ENCODE measurements around the gene LRRC19.

- TF ChIP-seq, protein P1, sequence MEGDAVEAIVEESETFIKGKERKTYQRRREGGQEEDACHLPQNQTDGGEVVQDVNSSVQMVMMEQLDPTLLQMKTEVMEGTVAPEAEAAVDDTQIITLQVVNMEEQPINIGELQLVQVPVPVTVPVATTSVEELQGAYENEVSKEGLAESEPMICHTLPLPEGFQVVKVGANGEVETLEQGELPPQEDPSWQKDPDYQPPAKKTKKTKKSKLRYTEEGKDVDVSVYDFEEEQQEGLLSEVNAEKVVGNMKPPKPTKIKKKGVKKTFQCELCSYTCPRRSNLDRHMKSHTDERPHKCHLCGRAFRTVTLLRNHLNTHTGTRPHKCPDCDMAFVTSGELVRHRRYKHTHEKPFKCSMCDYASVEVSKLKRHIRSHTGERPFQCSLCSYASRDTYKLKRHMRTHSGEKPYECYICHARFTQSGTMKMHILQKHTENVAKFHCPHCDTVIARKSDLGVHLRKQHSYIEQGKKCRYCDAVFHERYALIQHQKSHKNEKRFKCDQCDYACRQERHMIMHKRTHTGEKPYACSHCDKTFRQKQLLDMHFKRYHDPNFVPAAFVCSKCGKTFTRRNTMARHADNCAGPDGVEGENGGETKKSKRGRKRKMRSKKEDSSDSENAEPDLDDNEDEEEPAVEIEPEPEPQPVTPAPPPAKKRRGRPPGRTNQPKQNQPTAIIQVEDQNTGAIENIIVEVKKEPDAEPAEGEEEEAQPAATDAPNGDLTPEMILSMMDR (IDR thresholded peaks at IDR 0.05; ENCODE audit: borderline replicate concordance, extremely low read depth, low read length, poor library complexity, severe bottlenecking), result no peak
- TF ChIP-seq EZH2 (IDR thresholded peaks at IDR 0.05; ENCODE audit: borderline replicate concordance, low read depth, low read length, severe bottlenecking), result no peak
Observed at GRCh38 chr9:26947736-26948135, 57.7 kb downstream of the LRRC19 start.

Data from DND-41 (cell line).